Hepatocyte (in vitro differentiated cells): ENCODE measurements around the gene KCNQ5.

Source experiments
- EZH2 ChIP-seq: fragments of 200-600 bp; sonication (generic); IDR thresholded peaks from 2 replicates; pipeline ENCODE4 v1.6.1; 2016; ENCODE audit warnings: antibody characterized with exemption, mild to moderate bottlenecking, borderline replicate concordance
- EZH2phosphoT487 ChIP-seq: fragments of 200-600 bp; sonication (generic); IDR thresholded peaks from one replicate; pipeline ENCODE4 v1.6.1; 2018; ENCODE audit warnings: antibody characterized with exemption, mild to moderate bottlenecking, low read depth, moderate library complexity; ENCODE audit not compliant: unreplicated experiment, severe bottlenecking
- TF ChIP-seq, protein P1 (sequence below): fragments of 200-600 bp; sonication (generic); IDR thresholded peaks from 2 replicates; pipeline ENCODE4 v1.5.1; 2016; ENCODE audit warnings: antibody characterized with exemption, mild to moderate bottlenecking; ENCODE audit not compliant: poor library complexity

DNA sequence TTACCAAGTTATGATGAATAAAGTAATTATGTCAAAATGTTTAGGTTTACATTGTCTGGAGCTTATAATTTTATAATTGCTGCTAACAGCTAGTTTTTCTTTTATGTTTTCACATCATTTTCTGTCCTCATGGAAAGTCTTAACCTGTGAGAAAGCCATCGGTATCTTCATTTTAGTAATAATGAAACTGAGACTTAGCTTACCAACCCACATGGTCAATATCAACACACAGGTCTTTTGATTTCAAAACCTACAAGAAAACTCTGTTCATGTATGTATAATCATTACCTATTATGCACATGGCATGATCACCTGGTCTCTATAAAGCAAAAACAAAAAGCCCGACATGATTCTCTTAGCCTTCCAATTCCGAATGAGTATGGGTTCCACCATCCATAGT lies 61.9 kb downstream of the KCNQ5 start:
- TF ChIP-seq, protein P1, sequence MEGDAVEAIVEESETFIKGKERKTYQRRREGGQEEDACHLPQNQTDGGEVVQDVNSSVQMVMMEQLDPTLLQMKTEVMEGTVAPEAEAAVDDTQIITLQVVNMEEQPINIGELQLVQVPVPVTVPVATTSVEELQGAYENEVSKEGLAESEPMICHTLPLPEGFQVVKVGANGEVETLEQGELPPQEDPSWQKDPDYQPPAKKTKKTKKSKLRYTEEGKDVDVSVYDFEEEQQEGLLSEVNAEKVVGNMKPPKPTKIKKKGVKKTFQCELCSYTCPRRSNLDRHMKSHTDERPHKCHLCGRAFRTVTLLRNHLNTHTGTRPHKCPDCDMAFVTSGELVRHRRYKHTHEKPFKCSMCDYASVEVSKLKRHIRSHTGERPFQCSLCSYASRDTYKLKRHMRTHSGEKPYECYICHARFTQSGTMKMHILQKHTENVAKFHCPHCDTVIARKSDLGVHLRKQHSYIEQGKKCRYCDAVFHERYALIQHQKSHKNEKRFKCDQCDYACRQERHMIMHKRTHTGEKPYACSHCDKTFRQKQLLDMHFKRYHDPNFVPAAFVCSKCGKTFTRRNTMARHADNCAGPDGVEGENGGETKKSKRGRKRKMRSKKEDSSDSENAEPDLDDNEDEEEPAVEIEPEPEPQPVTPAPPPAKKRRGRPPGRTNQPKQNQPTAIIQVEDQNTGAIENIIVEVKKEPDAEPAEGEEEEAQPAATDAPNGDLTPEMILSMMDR, result no peak
- no peak for TF ChIP-seq EZH2
- no peak for TF ChIP-seq EZH2phosphoT487
